GM12892 (cell line): Measurements from ENCODE around the gene KRTAP5-7.
"Not testable (repeated sequence)": the region's sequence is repeated elsewhere in the genome, so short reads cannot be mapped to it uniquely, and the experiment has no call there.

Experiments used
- DNase-seq: peaks from one replicate; pipeline ENCODE4 v3.0.0; 2011; ENCODE audit not compliant: insufficient read length
- FAIRE-seq: peaks from 2 replicates; lab custom pipeline; 2011; peaks lifted over from hg19 to GRCh38; lab: Jason Lieb, UNC
- POLR2A ChIP-seq: IDR thresholded peaks from 2 replicates; pipeline ENCODE4 v1.6.1; 2011; ENCODE audit warnings: low read depth, low read length, control low read depth
- POLR2AphosphoS5 ChIP-seq: IDR thresholded peaks from 2 replicates; pipeline ENCODE4 v1.6.1; 2011; ENCODE audit warnings: low read depth, low read length, control low read depth
- TAF1 ChIP-seq: IDR thresholded peaks from 2 replicates; pipeline ENCODE4 v1.6.1; 2011; ENCODE audit warnings: low read depth, mild to moderate bottlenecking, control low read depth, low read length, borderline replicate concordance

The KRTAP5-7 gene

DNA sequence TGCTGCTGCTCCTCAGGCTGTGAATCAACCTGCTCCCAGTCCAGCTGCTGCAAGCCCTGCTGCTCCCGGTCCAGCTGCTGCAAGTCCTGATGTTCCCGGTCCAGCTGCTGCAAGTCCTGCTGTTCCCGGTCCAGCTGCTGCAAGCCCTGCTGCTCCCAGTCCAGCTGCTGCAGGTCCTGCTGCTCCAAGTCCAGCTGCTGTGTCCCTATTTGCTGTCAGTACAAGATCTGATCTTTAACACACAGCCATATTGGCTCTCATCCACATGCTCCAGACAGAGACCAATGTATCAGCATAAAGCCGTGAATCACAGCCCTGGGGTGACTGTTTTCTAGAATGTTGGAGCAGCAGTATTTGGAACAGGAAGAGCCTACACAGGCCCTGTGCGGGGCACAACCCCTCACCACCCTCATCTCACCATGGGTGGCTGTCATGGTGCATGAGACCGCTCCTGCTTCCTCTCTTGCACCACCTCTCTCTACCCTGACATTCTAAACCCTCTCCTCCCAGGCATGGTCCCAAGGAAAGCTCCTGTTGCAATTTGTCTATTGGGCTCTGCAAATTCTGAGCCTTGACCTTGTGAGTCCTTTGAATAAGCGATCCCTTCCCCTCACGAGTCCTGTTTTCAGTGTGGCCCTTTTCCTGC lies 41.8 kb downstream of the KRTAP5-7 start:
- DNase-seq: no peak
- FAIRE-seq: no peak
- TF ChIP-seq POLR2AphosphoS5 (no peak), POLR2A (no peak), TAF1 (no peak)

DNA sequence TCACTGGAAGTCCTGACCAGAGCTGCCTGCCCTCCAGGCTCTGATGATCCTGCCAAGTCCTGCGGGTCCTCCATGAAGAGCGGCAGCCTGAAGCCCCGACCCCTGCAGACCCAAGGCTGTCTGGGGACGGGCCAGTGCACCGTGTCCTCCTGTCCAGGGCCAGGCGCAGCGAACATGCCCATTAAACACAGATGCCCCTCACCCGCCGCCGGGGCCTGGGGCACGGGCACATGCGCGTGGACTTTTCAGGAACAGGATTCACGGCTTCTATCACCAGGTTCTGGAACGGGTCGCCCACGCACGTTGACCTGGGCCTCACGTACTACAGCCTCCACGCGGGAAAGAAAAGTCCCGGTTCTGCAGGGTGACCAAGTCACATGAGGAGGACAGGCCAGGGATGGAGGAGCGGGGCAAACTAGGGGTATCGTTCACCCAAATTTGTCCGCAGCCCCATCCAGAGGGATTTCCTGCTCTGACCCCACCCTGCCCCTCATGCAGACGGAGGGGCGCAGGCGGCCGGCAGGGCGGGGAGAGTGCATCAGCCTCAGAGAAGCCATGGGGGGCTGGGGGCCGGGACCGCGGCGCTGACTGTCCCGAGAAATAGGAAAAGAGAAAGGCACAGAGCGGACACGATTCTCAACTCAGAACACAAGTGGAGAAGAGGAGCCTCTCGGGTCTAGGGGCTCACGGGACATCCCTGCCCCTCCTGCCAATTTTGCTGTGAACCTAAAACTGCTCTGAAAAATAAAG lies 44.2 kb downstream of the KRTAP5-7 start:
- DNase-seq, FAIRE-seq: not testable (repeated sequence)

DNA sequence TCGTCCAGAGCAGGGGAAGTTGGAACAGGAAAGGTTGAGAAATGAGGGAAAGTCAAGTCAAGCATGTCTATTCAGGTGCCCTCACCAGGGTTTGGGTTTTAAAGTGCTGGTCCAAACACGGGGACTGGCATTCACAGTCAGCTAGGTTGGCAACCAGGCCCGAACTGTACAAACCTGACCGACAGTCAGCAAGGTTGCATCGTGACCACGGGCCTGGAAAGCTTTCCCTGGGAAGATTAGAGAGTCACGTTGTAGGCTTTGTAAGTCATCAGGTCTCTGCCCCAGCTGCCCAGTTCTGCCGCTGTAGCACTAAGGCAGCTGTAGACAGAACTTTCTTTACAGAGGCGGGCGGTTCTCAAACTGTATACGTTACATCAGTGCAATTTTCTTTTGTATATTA lies 45.7 kb downstream of the KRTAP5-7 start:
- TF ChIP-seq POLR2AphosphoS5 (no peak), POLR2A (no peak)
- FAIRE-seq (no peak), DNase-seq (no peak)

GRCh38 chr11:71574418-71574817 lies 47.4 kb downstream of the KRTAP5-7 start:
- TF ChIP-seq POLR2AphosphoS5 (no peak), POLR2A (no peak), TAF1 (no peak)
- DNase-seq (no peak), FAIRE-seq (no peak)

GRCh38 chr11:71575723-71576424 lies 48.8 kb downstream of the KRTAP5-7 start:
- TF ChIP-seq POLR2AphosphoS5 (no peak), POLR2A (no peak), TAF1 (no peak)
- DNase-seq: no peak
- no peak for FAIRE-seq

GRCh38 chr11:71576688-71577465 lies 49.8 kb downstream of the KRTAP5-7 start:
- not testable (repeated sequence) for FAIRE-seq, DNase-seq

DNA sequence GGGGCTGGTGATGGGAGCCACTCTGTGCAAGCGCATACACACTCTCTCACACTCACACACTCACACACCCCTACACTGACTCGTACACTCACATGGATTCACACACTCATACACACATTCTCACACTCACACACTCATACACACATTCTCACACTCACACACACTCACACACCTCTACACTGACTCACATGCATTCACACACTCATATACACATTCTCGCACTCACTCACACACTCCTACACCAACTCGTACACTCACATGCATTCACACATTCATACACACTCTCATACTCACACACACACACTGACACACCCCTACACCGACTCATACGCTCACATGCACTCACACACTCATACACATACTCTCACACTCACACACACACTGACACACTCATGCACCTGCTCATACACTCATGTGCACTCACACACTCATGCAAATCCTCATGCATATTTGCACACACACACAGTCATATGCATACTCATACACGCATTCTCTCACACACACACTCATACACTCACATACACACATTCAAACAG lies 50.5 kb downstream of the KRTAP5-7 start:
- TF ChIP-seq POLR2A (no peak), TAF1 (no peak), POLR2AphosphoS5 (no peak)
- FAIRE-seq (no peak), DNase-seq (no peak)
